GM21723 (cell line): ENCODE measurements around the gene NFYB.
"Not testable (repeated sequence)": the region's sequence is repeated elsewhere in the genome, so short reads cannot be mapped to it uniquely, and the experiment has no call there.

ENCODE experiments used
- ATAC-seq: cut with Tn5 transposase; IDR thresholded peaks from one replicate; pipeline ENCODE4 v1.9.1; 2021; ENCODE audit warnings: mild to moderate bottlenecking, moderate library complexity; ENCODE audit not compliant: unreplicated experiment

NFYB gene

DNA sequence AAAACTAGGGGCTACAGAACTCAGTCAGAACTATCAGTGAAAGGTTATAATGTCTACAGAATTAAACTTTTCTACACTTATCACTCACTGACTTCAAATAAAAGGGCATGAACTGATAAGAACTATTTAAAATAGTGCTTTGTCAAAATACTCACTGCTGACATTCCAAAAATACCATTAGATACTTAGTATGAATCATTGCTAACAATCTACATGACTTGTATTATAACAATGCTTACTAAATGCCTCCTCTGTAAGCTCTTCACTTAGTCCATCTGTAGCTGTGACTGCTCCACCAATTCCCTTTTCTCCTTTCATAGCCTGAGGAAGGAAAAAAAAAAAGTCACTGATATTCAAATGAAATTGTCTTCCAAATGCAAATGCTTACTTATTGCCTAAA lies 17.0 kb downstream of the NFYB start:
- no peak for ATAC-seq

DNA sequence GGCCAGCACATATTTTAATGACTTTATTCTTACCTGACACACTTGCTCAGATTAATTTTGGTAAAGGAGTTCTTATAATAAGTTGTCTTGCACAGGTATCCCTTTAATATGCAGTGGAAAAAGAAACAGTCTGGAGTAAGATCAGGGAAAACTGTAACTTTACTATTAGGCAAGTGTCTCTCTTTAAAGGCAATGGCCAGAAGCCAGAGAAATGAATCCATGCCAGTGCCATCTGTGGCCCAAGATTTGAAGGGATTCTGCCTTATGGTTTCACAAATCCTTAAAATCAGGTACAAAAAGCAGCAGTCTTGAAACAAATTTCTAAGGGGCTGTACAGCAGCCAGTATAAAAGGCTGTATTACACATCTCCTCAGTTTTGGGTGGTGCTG lies 22.4 kb downstream of the NFYB start:
- ATAC-seq, result no peak

DNA sequence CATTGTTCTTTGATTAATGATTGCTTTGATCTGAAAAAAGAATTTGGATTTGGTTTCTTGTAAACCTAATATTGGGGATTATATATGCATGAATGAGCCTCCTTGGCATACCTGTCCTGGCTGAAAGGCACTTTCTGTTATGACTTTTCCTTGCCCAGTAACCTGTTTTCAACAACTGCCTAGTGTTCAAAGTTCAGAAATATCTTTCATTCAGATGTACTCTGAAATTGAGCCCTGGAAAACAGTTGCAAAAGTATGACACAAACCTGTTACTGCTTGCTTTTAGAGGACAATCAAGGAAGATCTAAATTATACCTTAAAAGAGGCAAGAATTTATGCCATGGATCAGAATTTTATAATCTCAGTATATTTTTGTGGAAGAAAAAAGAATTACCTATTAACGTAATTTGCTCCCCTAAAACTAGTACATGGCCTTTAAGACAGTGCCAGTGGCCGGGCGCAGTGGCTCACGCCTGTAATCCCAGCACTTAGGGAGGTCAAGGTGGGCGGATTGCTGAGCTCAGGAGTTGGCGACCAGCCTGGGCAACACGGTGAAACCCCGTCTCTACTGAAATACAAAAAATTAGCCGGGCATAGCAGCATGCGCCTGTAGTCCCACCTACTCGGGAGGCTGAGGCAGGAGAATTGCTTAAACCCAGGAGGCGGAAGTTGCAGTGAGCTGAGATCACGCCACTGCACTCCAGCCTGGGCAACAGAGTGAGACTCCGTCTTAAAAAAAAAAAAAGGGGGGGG lies 23.0 kb downstream of the NFYB start:
- not testable (repeated sequence) for ATAC-seq

DNA sequence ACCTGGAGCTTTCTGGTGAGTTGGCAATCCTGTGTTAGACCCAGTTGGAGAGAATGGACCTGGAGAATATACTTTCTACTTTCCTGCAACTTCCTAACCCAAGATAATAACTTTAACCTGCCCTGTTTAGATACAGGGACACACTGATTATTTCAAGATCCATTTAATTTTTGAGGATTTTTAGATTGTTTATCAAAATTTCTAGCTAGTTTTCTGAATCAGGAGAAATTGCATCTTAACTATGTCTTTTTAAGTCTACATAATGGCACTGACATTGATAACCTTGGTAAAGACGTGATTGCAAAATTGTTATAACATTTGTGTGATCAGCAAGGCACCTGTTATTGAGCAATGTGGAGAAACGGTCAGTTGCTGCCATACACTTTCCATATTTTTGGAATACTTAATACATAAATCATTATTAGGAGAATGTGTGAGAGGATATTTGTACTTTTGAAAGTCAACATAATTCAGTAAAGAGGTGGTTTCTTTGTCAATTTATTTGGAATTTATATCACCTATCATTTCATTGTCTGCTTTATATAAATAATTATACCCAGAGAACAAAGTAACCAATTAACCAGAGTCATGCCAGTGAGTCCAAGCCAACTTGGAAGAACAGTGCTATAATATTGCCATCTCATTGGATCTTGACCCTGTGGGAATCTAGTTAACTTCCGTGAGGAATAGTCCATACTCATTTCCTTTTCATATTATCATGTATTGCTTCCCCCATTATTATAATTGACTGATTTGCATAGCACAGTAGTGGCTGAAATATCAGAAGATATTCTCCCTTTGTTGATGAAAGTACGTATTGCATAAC lies 28.4 kb downstream of the NFYB start:
- ATAC-seq, result no peak

DNA sequence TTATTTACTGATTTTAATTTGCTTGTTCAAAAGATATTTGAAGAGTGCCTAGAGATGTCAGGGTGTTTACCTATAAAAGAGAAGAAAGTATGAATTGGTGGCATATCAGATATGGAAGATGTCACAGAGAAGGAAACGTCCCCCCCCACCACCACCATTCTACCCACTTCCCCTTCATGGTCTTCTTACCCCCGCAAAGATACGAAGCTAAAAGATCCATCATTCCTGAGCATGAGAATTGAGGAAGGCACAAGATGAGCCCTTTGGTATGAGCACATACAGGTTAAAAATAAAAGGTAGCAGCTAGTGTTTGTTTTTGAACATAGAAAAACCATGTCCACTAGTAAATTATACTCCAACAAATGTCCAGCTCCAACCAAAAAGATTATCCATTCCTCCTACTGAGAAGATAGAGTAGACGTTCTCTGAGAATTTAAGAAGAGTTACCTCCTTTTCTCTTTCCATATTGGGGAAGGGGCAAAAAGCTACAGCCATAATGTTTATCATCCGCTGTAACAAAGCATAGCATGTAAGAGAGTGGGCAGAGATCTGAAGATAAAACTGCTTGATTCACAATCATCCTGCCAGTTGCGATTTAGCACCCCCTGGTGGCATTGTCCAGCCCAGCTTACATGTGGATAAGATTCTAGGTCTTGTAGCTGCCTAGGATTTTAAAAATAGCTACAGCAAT lies 29.1 kb downstream of the NFYB start:
- peak; percentile 80 for ATAC-seq

DNA sequence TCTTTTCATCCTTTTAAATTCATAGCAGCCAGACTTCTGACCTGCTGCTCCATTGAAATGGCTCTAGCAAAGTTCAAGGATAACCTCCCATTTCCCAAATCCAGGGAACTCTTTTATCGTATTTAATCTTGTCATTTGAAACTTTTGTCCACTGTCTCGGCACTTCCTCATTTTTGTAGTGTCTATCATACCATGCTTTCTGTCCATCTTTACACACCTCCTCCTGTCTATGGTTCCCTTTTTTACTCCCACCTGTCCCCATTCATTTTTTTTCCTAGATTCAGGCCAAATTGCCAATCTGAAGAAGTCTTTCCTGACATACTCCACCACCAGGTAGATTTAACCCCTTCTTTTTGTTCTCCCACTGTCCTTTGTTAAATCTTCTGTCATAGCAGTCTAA lies 31.0 kb downstream of the NFYB start:
- ATAC-seq, result no peak

DNA sequence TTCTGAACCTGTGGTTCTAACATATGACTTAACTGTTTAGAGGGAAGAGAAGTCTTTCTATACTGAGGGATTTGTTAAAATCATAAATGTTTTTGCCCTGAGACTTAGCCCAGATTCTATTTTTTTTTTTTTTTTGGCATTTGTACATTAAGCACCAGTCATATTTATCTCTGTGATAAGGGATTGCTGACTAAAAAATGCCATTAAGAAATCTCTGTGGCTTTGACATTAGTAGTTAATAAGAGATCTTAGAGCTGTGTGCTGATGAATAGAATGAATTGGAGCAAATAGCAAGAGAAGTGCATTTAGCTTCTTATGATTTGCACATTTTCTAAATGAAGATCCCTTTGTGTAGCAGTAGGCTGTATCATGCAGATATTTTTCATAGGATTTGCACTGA lies 32.5 kb downstream of the NFYB start:
- no peak for ATAC-seq

DNA sequence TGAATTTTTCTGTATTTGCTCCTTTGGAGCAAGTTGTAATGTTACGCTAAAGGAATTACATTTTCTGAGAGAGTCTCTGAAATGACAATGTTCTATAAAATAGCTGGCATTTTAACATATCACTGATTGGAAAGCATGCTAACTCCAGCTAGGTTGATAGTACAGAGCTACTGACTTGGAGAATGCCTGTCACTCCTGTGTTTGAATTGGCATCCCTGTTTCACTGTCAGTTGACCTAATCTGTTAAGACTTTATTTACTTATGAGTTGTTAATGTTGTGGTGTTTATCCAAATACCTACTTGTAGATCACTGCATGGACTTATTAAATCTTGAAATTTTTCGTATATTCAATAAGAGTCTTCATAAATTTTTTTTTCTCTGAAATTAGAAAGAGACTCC lies 40.1 kb downstream of the NFYB start:
- no peak for ATAC-seq

DNA sequence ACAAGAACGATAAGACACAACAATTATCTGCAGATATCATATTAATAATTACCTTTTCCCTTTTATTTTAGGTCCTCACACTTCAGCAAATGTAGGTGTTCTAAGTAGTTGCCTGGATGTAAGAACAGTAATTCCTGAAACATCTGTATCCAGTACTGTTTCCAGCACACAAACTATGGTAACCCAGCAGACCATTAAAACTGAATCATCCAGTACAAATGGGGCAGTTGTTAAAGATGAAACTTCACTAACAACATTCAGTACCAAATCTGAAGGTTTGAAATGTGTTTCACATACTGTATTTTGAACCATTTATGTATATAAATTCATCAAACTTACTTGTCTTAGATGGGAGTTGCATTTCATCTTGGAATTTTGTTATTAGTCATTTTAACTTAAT lies 42.7 kb downstream of the NFYB start:
- no peak for ATAC-seq

DNA sequence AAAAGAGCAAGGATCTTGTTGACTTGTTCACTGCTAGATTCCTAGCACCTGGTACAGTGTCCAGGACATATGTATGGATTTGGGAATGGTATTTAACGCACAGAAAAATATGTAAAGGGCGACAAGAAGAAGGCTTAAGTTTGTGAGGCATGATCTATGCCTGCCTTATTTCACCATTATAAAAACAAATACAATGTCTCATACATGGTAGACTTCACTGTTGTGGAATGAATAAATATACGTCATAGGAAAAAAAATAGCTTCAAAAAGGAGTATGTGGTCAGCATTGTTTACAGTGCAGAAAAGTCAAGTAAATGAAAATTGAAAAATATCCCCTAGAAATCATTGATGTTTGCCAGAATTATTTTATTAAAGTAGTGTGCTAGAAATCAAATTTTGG lies 43.7 kb downstream of the NFYB start:
- no peak for ATAC-seq

DNA sequence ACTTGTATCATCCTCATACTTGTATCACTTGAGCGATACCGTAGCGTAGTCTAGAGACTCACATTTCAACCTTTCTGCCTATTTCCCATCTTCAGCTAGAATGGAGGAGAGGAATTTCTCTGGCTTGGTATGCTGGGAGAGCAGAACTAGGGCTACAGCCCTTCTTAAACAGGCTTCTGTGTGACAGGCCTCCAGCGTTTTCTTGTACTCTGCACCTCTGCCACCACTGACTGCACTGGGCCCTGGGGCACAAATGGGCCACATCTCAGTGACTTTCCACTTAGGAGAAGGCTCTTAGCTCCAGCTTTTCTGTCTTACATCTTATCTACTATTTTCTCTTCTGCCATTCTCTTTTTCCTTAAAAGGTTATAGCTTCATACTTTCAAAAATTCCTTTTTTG lies 46.9 kb downstream of the NFYB start:
- no peak for ATAC-seq

DNA sequence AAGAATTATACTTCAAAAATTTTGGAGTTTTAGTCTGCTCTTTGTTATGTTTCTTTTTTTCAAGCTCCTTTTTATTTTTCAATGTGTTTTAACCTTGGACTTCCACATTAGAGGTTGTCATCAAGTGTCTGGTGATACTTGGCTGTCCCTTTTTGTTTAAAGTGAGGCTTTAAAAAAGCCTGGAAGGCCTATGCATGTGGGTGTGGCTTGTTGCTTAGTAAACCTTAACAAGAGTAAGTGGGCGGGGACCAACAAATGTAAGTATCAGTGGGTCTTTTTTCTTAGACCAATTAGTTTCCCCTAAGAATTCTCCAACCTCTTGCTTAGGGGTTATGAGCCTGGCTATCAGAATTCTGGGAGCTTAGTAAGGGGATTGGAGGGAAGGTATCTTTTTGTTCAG lies 47.3 kb downstream of the NFYB start:
- ATAC-seq, result no peak

DNA sequence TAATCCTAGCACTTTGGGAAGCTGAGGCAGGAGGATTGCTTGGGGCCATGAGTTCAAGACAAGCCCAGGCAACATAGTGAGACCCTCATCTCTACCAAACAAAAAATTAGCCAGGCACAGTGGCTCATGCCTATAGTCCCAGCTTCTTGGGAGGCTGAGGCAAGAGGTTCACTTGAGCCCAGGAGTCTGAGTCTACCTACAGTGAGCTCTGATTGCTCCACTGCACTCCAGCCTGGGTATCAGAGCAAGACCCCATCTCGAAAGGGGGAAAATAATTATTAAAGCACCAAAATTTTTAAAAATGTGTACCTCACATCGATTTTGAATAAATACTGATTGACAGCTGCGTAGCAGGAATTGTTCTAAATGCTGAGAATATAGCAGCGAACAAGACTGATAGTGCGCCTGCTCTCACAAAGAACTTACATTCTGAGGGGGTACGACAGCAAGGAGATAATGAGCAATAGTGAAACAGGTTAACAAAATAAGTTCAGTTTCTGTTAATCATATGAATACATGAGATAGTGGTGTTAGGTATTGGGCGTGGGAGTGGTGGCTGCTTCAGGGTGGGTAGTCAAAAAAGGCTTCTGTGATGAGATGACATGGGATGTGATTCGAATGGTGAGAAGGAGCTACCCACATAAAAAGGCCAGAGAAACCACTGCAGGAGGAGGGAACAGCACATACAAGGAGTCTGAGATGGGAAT lies 54.1 kb downstream of the NFYB start:
- no peak for ATAC-seq

DNA sequence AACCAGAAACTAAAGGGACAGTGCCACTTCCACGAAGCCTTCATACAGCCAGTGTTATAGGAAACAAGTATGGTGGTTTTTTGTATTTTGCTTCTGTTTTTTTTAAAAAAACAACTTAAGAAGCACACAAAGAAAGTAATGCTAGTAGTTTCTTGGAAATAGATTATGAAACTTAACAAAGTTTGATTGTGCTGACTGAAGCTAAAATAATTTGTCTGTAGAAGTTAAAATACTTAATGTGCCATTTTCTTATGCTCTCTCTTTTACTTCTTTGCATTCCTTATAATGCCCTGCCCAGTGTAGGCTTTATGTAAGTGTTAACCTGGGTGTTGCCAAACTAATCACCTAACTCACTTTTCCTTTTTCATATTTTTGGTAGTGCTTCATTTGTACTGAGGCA lies 57.2 kb downstream of the NFYB start:
- ATAC-seq, result no peak

DNA sequence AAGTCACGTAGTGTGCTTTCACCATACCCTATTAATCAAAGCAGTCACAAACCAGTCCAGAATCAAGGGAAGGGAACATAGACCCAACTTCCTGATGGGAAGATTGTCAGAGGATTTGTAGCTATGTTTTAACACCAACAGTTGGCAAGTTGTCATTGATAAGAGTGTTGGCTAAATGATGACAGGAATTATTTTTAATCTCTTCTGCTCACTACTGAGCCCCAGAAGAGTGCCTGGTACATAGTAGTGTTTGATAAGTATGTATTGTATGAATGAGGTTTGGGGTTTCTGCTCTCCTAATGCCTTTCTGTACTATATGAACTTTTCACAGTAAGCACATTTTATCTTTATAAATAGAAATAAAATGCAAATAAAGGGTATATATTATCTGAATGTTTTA lies 59.0 kb downstream of the NFYB start:
- no peak for ATAC-seq

DNA sequence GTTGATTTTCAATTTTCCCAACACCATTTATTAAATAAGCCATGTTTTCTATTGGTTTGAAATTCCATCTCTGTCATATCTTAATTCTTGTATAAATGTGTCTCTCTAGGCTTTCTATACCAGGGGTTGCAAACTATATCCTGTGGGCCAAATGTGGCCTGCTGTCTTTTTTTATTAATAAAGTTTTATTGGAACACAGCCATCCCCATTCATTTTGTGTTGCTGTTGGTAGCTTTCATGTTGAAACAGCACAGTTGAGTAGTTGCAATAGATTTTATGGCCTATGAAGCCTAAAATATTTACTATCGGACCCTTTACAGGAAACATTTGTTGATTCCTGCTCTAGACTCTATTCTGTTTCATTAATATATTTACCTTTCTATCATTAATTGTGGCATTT lies 64.3 kb downstream of the NFYB start:
- no peak for ATAC-seq

DNA sequence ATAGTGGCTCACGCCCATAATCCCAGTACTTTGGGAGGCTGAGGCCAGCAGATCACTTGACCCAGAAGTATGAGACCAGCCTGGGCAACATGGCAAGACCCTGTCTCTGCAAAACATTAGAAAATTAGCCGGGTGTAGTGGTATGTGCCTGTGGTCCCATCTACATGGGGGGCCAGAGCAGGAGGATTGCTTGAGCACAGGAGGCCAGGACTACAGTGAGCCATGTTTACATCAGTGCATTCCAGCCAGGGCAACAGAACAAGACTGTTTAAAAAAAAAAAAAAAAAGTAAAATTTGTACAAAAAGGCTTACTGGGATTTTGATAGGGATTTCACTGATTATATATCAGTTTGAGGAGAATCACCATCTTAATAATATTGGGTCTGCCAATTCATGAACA lies 65.9 kb downstream of the NFYB start:
- no peak for ATAC-seq
